MM.1S (cell line): ENCODE results near the gene CDK5.

Experiments
- EZH2 ChIP-seq: fragments of 300-600 bp; sonication (generic); optimal IDR thresholded peaks from 2 replicates; pipeline ENCODE3; 2017; ENCODE audit warnings: low read depth, mild to moderate bottlenecking, antibody characterized with exemption, low read length, mixed read lengths
- EZH2phosphoT487 ChIP-seq: fragments of 300-600 bp; sonication (generic); IDR thresholded peaks from 2 replicates; pipeline ENCODE4 v1.6.1; 2018; ENCODE audit warnings: antibody characterized with exemption, low read length

DNA sequence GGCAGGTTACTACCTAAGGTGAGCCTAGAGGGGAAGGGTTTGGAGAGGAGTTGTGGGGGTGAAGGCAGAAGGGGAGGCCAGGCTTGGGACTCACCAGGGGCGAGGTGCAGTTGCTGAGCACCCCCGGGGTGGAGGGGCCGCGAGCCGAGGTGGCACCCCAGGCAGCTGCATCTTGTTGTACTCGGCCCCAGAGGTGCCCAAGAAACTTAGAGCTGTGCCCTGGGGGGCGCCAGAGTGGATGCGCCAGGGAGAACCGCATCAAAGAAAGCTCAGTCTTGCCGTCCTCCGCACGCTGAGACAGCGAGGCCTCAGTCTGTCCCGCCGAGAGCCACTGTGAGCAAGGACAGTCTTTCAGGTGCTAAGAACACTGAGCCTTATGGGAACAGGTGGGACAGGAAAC lies 40.8 kb downstream of the CDK5 start:
- no peak for TF ChIP-seq EZH2
- no peak for TF ChIP-seq EZH2phosphoT487
